Measurements from ENCODE around the gene ADCY1.
"Not testable (repeated sequence)": the region's sequence is repeated elsewhere in the genome, so short reads cannot be mapped to it uniquely, and the experiment has no call there.

The ADCY1 gene

GRCh38 chr7:45573661-45574415 is at the start of gene ADCY1:
TSS of gene ADCY1 (plus strand) at chr7:45574368. CDS start at chr7:45574544, 176 bp downstream.
- DNase-seq (ENCODE audit: low read depth), result no peak

GRCh38 chr7:45524445-45524844 is 49.7 kb upstream of the ADCY1 start:
- no peak for DNase-seq (ENCODE audit: low read depth)

GRCh38 chr7:45525057-45525456 is 49.1 kb upstream of the ADCY1 start:
- DNase-seq (ENCODE audit: low read depth), result no peak

GRCh38 chr7:45543473-45543872 is 30.7 kb upstream of the ADCY1 start:
- DNase-seq (ENCODE audit: low read depth), result no peak

GRCh38 chr7:45545105-45545710 is 29.0 kb upstream of the ADCY1 start:
- not testable (repeated sequence) for DNase-seq (ENCODE audit: low read depth)

GRCh38 chr7:45548917-45549316 is 25.3 kb upstream of the ADCY1 start:
- not testable (repeated sequence) for DNase-seq (ENCODE audit: low read depth)

GRCh38 chr7:45563401-45563800 is 10.8 kb upstream of the ADCY1 start:
- no peak for DNase-seq (ENCODE audit: low read depth)

- no peak for DNase-seq (ENCODE audit: low read depth)
Measured at GRCh38 chr7:45563941-45564461, 10.2 kb upstream of the ADCY1 start.

- no peak for DNase-seq (ENCODE audit: low read depth)
Measured at GRCh38 chr7:45564485-45564884, 9.7 kb upstream of the ADCY1 start.

- no peak for DNase-seq (ENCODE audit: low read depth)
Measured at GRCh38 chr7:45564886-45565455, 9.2 kb upstream of the ADCY1 start.

GRCh38 chr7:45566386-45566785 is 7.8 kb upstream of the ADCY1 start:
- DNase-seq (ENCODE audit: low read depth), result no peak

GRCh38 chr7:45566961-45567360 is 7.2 kb upstream of the ADCY1 start:
- no peak for DNase-seq (ENCODE audit: low read depth)

GRCh38 chr7:45567713-45568112 is 6.5 kb upstream of the ADCY1 start:
- DNase-seq (ENCODE audit: low read depth), result no peak

GRCh38 chr7:45568536-45569289 is 5.5 kb upstream of the ADCY1 start:
- DNase-seq (ENCODE audit: low read depth), result no peak

GRCh38 chr7:45569290-45569685 is 4.9 kb upstream of the ADCY1 start:
- DNase-seq (ENCODE audit: low read depth), result no peak

- DNase-seq (ENCODE audit: low read depth), result no peak
Measured at GRCh38 chr7:45570797-45571196, 3.4 kb upstream of the ADCY1 start.

- no peak for DNase-seq (ENCODE audit: low read depth)
Measured at GRCh38 chr7:45573204-45573603, 964 bp upstream of the ADCY1 start.

GRCh38 chr7:45574416-45574668 is 174 bp downstream of the ADCY1 start:
- DNase-seq (ENCODE audit: low read depth), result no peak

- no peak for DNase-seq (ENCODE audit: low read depth)
Measured at GRCh38 chr7:45574669-45575500, 717 bp downstream of the ADCY1 start.

- no peak for DNase-seq (ENCODE audit: low read depth)
Measured at GRCh38 chr7:45575501-45576248, 1.5 kb downstream of the ADCY1 start.

Data from activated T-cell treated with anti-CD3 and anti-CD28 coated beads for 24 hours (primary cell).